Measurements from ENCODE around the gene ADAMTS4.

GRCh38 chr1:161177936-161178244, 21.0 kb downstream of the ADAMTS4 start:
- TF ChIP-seq CTCF (conservative IDR thresholded peaks at IDR 0.05 in 1 of 2, IDR thresholded peaks at IDR 0.05 in 1 of 2; ENCODE audit: low read depth in 1 of 2, low read length in 2 of 2) (no peak), EZH2 (IDR thresholded peaks at IDR 0.05; ENCODE audit: low read length, missing control alignments) (no peak)

All from fibroblast of lung (primary cell).